ENCODE data around the gene ITSN1.

Gene ITSN1

DNA sequence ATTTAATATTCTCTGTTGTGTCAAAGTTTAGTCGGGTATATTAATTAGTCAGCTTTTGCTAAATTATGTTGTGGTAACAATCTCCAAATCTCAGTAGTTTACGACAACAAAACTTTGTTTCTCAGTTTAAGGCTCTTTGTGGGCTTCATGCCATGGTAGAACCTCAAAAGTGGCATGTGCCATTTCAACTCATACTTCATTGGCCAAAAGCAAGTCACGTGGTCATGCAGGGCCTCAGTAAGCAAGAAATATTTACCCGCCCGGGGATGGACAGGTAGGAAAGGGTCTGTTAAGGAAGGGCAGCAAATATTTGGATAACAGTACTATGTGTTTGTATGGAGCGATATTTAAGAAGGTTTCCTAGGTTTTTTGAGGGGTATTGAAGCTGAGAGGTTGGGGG is 38.6 kb downstream of the ITSN1 start:
- in situ Hi-C loops (cut with MboI; ENCODE audit: low sequenced_read_pairs), result no loop called here

- in situ Hi-C loops (cut with MboI; ENCODE audit: low sequenced_read_pairs), result no loop called here
These were observed 40.8 kb downstream of the ITSN1 start for GRCh38 chr21:33682992-33683627.

- in situ Hi-C loops (cut with MboI; ENCODE audit: low sequenced_read_pairs), result no loop called here
These were observed 41.8 kb downstream of the ITSN1 start for GRCh38 chr21:33684068-33684467.

DNA sequence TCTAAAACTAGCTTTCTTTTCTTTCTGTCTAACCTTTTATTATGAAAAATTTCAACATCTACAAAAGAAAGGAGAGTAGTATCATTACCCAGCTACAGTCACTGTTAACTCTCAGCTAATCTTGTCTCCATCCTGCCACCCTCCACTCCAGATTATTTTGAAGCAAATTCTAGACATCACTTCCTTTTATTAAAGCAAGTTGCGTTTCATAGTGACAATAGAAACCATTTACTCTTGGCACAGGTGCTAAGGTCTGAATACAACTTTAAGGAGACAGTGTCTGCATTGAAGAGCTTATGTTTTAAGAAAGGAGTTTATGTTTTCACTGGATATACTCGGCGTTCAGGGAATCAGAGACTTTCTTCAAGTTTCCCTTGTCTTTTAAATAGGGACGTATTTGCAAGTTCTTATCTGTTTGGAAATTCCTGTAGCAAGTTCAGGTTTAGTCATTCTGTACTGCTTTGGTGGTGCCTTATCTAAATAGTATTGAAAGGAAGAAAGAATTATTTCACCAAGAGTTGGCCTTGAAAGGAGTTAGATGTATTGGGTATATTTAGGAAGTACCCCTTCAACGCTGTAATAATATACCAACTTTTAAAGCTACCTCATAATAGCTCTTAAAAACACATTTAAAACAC is 42.7 kb downstream of the ITSN1 start:
- in situ Hi-C loops (cut with MboI; ENCODE audit: low sequenced_read_pairs), result no loop called here

GRCh38 chr21:33685613-33686197 is 43.4 kb downstream of the ITSN1 start:
- in situ Hi-C loops (cut with MboI; ENCODE audit: low sequenced_read_pairs), result no loop called here

GRCh38 chr21:33686386-33686785 is 44.1 kb downstream of the ITSN1 start:
- in situ Hi-C loops (cut with MboI; ENCODE audit: low sequenced_read_pairs), result no loop called here

GRCh38 chr21:33687634-33688033 is 45.3 kb downstream of the ITSN1 start:
- in situ Hi-C loops (cut with MboI; ENCODE audit: low sequenced_read_pairs), result no loop called here

DNA sequence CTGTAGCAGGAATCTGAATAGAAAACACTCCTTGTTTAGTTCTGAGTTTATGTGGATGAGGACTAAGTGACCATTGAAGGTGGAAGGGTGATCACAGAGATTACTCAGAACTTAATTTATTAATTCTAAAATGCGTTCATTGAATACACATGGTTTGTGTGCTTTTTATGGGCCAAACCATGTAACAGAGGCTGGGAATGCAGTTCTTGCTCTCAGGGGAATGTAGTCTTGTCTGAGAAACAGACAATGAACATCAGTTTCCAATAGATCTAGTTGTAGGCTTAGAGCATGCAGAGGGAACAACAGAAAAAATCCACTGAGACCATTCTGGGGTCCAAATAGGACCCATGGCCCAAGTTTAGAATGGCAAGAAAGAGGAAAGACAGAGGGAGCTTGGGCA is 46.1 kb downstream of the ITSN1 start:
- in situ Hi-C loops (cut with MboI; ENCODE audit: low sequenced_read_pairs), result no loop called here

DNA sequence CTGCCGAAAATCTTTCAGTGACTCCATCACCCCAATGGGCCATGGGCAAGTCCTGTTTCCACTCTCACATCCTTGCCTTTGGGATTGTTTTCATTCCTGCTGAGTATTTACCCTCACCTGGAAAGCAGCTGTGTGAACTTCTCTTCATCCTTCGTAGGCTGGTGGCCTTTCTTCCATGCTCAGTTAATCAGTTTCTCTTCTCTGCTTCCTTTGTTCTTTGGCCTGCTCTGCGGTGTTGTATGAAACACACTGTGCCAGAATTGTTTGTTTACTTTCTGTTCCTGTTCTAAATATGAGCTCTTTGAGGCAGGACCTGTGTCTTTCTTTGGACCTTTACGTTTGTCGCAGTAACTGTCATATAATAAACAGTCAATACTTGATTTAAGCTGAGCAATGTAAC is 48.6 kb downstream of the ITSN1 start:
- in situ Hi-C loops (cut with MboI; ENCODE audit: low sequenced_read_pairs), result no loop called here

DNA sequence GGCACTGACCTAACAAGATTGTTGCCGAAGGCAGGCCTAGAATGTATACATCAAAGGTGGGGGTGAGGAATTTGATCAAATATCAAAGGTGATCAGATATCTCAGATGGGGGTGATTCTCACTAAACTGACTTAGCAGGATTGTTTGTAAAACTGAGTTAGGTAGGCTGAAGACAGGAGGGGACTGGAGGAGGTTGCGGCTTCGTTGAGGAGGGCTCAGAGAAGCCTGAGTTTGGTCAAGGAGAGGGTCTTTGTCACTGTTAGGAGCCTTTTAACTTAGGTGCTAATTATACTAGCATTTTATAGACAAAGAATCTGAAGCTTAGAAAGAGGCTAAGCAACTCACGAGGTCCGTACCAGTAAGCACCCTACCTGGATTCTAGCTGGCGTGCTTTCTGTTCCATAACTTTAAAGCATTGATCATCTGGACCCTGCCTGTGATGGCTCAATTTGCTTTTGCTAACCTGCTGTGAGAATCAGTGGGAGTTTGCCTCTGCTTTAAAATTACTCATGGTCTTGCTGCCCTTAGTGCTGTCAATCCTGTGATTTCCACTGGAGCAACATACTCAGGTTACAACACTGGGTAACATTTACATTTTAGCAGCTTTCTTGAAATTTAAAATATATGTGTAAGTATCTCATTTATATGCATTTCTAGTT is 49.8 kb downstream of the ITSN1 start:
- in situ Hi-C loops (cut with MboI; ENCODE audit: low sequenced_read_pairs), result no loop called here

GRCh38 chr21:33695813-33696212 is 53.5 kb downstream of the ITSN1 start:
- in situ Hi-C loops (cut with MboI; ENCODE audit: low sequenced_read_pairs), result no loop called here

GRCh38 chr21:33696465-33696864 is 54.2 kb downstream of the ITSN1 start:
- in situ Hi-C loops (cut with MboI; ENCODE audit: low sequenced_read_pairs), result no loop called here

DNA sequence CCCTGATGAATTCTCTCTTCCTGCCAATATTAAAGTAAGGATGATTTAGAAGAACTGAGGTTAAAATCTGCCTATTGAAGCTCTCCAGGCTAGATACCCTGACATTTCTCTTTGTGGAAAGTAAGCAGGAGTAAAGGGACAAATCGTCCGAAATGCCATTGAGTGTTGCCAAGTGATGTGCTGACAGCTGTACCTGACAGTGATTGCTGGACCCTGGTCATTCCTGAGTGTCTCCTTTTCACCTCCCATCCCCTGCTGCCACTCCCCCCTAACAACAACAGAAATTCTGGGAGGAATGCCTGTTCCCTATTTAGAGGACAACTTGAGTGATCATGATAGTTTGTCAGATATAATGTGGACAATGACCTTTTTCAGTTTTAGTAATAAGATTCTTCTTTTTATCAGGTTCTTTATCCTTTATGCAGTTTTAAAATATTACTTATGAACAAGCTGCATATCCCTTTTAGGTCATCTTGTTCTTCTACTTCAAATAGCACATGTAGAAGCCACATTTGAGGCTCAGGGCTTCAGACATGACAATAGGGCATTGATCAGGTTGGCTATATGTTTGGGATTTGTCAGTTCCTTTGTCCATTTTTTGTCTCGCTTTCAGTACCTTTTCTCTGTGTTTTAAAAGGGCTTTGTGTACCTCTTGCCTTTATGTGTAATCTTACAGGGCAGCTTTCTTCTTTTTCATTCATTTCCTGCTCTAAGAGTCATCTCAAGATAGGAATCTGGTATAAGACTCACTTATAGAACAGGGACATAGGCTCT is 56.0 kb downstream of the ITSN1 start:
- in situ Hi-C loops (cut with MboI; ENCODE audit: low sequenced_read_pairs), result no loop called here

- in situ Hi-C loops (cut with MboI; ENCODE audit: low sequenced_read_pairs), result no loop called here
These were observed 57.0 kb downstream of the ITSN1 start for GRCh38 chr21:33699277-33699676.

DNA sequence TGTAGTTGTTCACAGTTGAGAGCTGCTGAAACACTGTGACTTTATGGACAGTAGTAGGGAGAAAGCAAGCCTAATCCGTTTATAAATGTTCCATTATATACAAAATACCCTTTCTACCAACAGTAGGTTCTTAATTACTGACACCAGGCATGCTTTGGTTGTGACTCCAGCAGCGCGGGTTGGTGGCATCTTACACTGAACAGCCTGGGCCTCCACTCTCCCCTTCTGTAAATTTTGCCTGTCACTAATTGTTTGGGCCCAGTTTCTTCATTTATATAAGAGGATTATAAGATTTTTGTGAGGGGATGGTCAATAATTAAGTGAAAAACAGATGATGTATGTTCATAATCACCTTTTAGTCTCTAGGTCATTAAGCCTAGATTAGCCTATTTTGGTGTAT is 58.2 kb downstream of the ITSN1 start:
- in situ Hi-C loops (cut with MboI; ENCODE audit: low sequenced_read_pairs), result no loop called here

- in situ Hi-C loops (cut with MboI; ENCODE audit: low sequenced_read_pairs), result no loop called here
These were observed 61.7 kb downstream of the ITSN1 start for GRCh38 chr21:33703750-33704606.

DNA sequence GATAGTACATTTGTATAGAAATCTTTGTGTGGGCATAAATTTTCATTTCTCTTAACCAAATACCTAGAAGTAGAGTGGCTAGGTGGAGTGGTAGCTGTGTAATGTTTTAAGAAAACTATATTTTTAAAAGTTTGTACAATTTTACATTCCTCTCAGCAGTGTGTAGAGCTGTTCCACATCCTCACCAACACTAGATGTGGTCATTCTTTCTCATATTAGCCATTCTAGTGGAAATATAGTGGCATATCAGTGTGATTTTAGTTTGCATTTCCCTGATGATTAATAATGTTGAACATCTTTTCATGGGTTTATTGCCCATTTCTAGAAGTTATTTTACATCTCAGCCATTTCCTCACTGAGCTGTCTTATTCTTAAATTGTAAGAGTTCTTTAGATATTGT is 65.5 kb downstream of the ITSN1 start:
- in situ Hi-C loops (cut with MboI; ENCODE audit: low sequenced_read_pairs), result no loop called here

GRCh38 chr21:33708874-33709273 is 66.6 kb downstream of the ITSN1 start:
- in situ Hi-C loops (cut with MboI; ENCODE audit: low sequenced_read_pairs), result no loop called here

GRCh38 chr21:33712022-33712803 is 69.9 kb downstream of the ITSN1 start:
- in situ Hi-C loops (cut with MboI; ENCODE audit: low sequenced_read_pairs), result no loop called here

- in situ Hi-C loops (cut with MboI; ENCODE audit: low sequenced_read_pairs), result no loop called here
These were observed 78.8 kb downstream of the ITSN1 start for GRCh38 chr21:33721081-33721480.
